Measurements from ENCODE around the gene CARD18. TPM values are rescaled to one million over a fixed set of nuclear protein-coding genes. Genes with fewer than 3 reads are reported as not detected.

CARD18 gene
- total RNA-seq, 4 donors from 2014 or later = not detected

- Histone ChIP-seq H3K36me3 (no peaks in the 10 kb centered on the region), H3K9me3 (no peaks in the 10 kb centered on the region), H3K27me3 (no peaks in the 10 kb centered on the region), H3K27ac (replicated peaks in 1 of 4) (no peak overlapping the region), H3K4me3 (no peak overlapping the region), H3K4me1 (no peaks in the 10 kb centered on the region)
- WGBS = 95% methylated on average over 11 of the region's 11 CpGs
- TF ChIP-seq EP300 (IDR thresholded peaks at IDR 0.05) = no peak
- no peak for TF ChIP-seq CTCF (IDR thresholded peaks at IDR 0.05)
- no peak for DNase-seq (ENCODE audit: extremely low spot score)
- intact Hi-C loops (cut with DNase I) = no loop called here
Observed at GRCh38 chr11:105153392-105153791, 13.8 kb upstream of the CARD18 start.

GRCh38 chr11:105152560-105152959, 13.0 kb upstream of the CARD18 start:
- H3K27ac ChIP-seq (replicated peaks in 1 of 4) = no peak overlapping the region
- H3K36me3 ChIP-seq = no peaks in the 10 kb centered on the region
- H3K4me3 ChIP-seq = no peak overlapping the region
- no peak for TF ChIP-seq EP300 (IDR thresholded peaks at IDR 0.05)
- H3K9me3 ChIP-seq = no peaks in the 10 kb centered on the region
- no peaks in the 10 kb centered on the region for H3K27me3 ChIP-seq
- intact Hi-C loops (cut with DNase I) = no loop called here
- 90% methylated on average over 5 of the region's 5 CpGs for WGBS
- no peak for DNase-seq (ENCODE audit: extremely low spot score)
- H3K4me1 ChIP-seq = no peaks in the 10 kb centered on the region

GRCh38 chr11:105152021-105152512, 12.5 kb upstream of the CARD18 start:
- H3K9me3 ChIP-seq = no peaks in the 10 kb centered on the region
- 76% methylated on average over 6 of the region's 6 CpGs for WGBS
- TF ChIP-seq POLR2AphosphoS5 (IDR thresholded peaks at IDR 0.05) (no peak), POLR2A (IDR thresholded peaks at IDR 0.05; ENCODE audit: low read depth) (no peak), CTCF (IDR thresholded peaks at IDR 0.05) (no peak), EP300 (IDR thresholded peaks at IDR 0.05) (no peak)
- intact Hi-C loops (cut with DNase I) = no loop called here
- no peak for DNase-seq (ENCODE audit: extremely low spot score)
- no peaks in the 10 kb centered on the region for H3K27me3 ChIP-seq
- H3K4me1 ChIP-seq = no peaks in the 10 kb centered on the region
- H3K36me3 ChIP-seq = no peaks in the 10 kb centered on the region
- H3K27ac ChIP-seq (replicated peaks in 1 of 4) = no peak overlapping the region
- no peak overlapping the region for H3K4me3 ChIP-seq

- no peaks in the 10 kb centered on the region for H3K27me3 ChIP-seq
- no peak for TF ChIP-seq EP300 (IDR thresholded peaks at IDR 0.05)
- no peak for TF ChIP-seq CTCF (IDR thresholded peaks at IDR 0.05)
- no peak for TF ChIP-seq POLR2AphosphoS5 (IDR thresholded peaks at IDR 0.05)
- TF ChIP-seq POLR2A (IDR thresholded peaks at IDR 0.05; ENCODE audit: low read depth) = no peak
- H3K27ac ChIP-seq (replicated peaks in 1 of 4) = no peak overlapping the region
- no peaks in the 10 kb centered on the region for H3K4me1 ChIP-seq
- H3K4me3 ChIP-seq = no peak overlapping the region
- H3K9me3 ChIP-seq = no peaks in the 10 kb centered on the region
- no peaks in the 10 kb centered on the region for H3K36me3 ChIP-seq
- intact Hi-C loops (cut with DNase I) = no loop called here
- no peak for DNase-seq (ENCODE audit: extremely low spot score)
Observed at GRCh38 chr11:105149477-105149876, 9.9 kb upstream of the CARD18 start.

GRCh38 chr11:105148241-105148640, 8.7 kb upstream of the CARD18 start:
- intact Hi-C loops (cut with DNase I) = no loop called here

More at GRCh38 chr11:105148241-105148640, 8.7 kb upstream of the CARD18 start:
- DNase-seq (ENCODE audit: extremely low spot score) = no peak
- no peaks in the 10 kb centered on the region for H3K27me3 ChIP-seq
- H3K4me1 ChIP-seq = no peaks in the 10 kb centered on the region
- H3K9me3 ChIP-seq = no peaks in the 10 kb centered on the region
- no peaks in the 10 kb centered on the region for H3K36me3 ChIP-seq
- H3K27ac ChIP-seq (replicated peaks in 1 of 4) = no peak overlapping the region
- 81% methylated on average over 5 of the region's 5 CpGs for WGBS
- TF ChIP-seq POLR2AphosphoS5 (IDR thresholded peaks at IDR 0.05) = no peak
- no peak for TF ChIP-seq POLR2A (IDR thresholded peaks at IDR 0.05; ENCODE audit: low read depth)
- no peak for TF ChIP-seq CTCF (IDR thresholded peaks at IDR 0.05)
- no peak for TF ChIP-seq EP300 (IDR thresholded peaks at IDR 0.05)
- no peak overlapping the region for H3K4me3 ChIP-seq

All from esophagus muscularis mucosa (tissue), 4 donors.